Osteocyte (in vitro differentiated cells): ENCODE data around the gene FBLIM1. TPM values are rescaled to one million over a fixed set of nuclear protein-coding genes. Genes with fewer than 3 reads are reported as not detected.

Experiments
- DNase-seq: peaks from one replicate; pipeline ENCODE4 v3.0.0; 2021; ENCODE audit warnings: mixed read lengths; ENCODE audit not compliant: unreplicated experiment; ENCODE audit errors: extremely low spot score
- H3K27ac Mint-ChIP-seq: one replicate; pipeline ENCODE4 v1.8.0; 2021; ENCODE audit warnings: mild to moderate bottlenecking, mixed read lengths; ENCODE audit not compliant: unreplicated experiment
- H3K27me3 Mint-ChIP-seq: one replicate; pipeline ENCODE4 v1.8.0; 2021; ENCODE audit warnings: mixed read lengths; ENCODE audit not compliant: unreplicated experiment
- H3K36me3 Mint-ChIP-seq: one replicate; pipeline ENCODE4 v1.8.0; 2021; ENCODE audit warnings: mixed read lengths; ENCODE audit not compliant: unreplicated experiment
- H3K4me1 Mint-ChIP-seq: one replicate; pipeline ENCODE4 v1.8.0; 2021; ENCODE audit warnings: mixed read lengths; ENCODE audit not compliant: unreplicated experiment
- H3K4me3 Mint-ChIP-seq: one replicate; pipeline ENCODE4 v1.8.0; 2021; ENCODE audit warnings: mild to moderate bottlenecking, moderate library complexity, mixed read lengths; ENCODE audit not compliant: unreplicated experiment
- H3K9me3 Mint-ChIP-seq: one replicate; pipeline ENCODE4 v1.8.0; 2021; ENCODE audit warnings: mixed read lengths; ENCODE audit not compliant: unreplicated experiment
- CTCF ChIP-seq: fragments of 200-600 bp; sonication (generic); IDR thresholded peaks from 2 replicates; pipeline ENCODE4 v1.5.0; 2021; ENCODE audit warnings: antibody characterized with exemption, mild to moderate bottlenecking, moderate library complexity
- total RNA-seq: library from RNA; stranded (reverse); gene quantifications from 2 replicates; pipeline ENCODE4 v1.2.1, GENCODE V29; 2021

Gene FBLIM1
- total RNA-seq, 1 donor from 2014 or later: 149 TPM

GRCh38 chr1:15730936-15731335 lies 27.7 kb upstream of the FBLIM1 start:
- peaks cover 22% of the 10 kb centered on the region for H3K36me3 Mint-ChIP-seq
- H3K4me1 Mint-ChIP-seq: peaks cover 2% of the 10 kb centered on the region

GRCh38 chr1:15731735-15732685 lies 26.6 kb upstream of the FBLIM1 start:
- Mint-ChIP-seq H3K4me3 (no peak overlapping the region), H3K9me3 (no peaks in the 10 kb centered on the region), H3K36me3 (peaks cover 20% of the 10 kb centered on the region), H3K27me3 (no peaks in the 10 kb centered on the region), H3K4me1 (peaks cover 2% of the 10 kb centered on the region), H3K27ac (no peak overlapping the region)
- TF ChIP-seq CTCF: no peak
- no peak for DNase-seq

More at GRCh38 chr1:15730936-15731335, 27.7 kb upstream of the FBLIM1 start:
- no peak for TF ChIP-seq CTCF
- no peak for DNase-seq
- H3K27me3 Mint-ChIP-seq: no peaks in the 10 kb centered on the region
- no peak overlapping the region for H3K4me3 Mint-ChIP-seq
- H3K9me3 Mint-ChIP-seq: no peaks in the 10 kb centered on the region
- no peak overlapping the region for H3K27ac Mint-ChIP-seq

GRCh38 chr1:15732686-15733081 lies 25.9 kb upstream of the FBLIM1 start:
- DNase-seq: no peak
- no peaks in the 10 kb centered on the region for H3K27me3 Mint-ChIP-seq
- H3K4me3 Mint-ChIP-seq: no peak overlapping the region
- peaks cover 17% of the 10 kb centered on the region for H3K36me3 Mint-ChIP-seq
- no peak for TF ChIP-seq CTCF
- no peaks in the 10 kb centered on the region for H3K9me3 Mint-ChIP-seq
- H3K4me1 Mint-ChIP-seq: peaks cover 4% of the 10 kb centered on the region
- no peak overlapping the region for H3K27ac Mint-ChIP-seq

GRCh38 chr1:15733218-15733725 lies 25.3 kb upstream of the FBLIM1 start:
- Mint-ChIP-seq H3K27me3 (no peaks in the 10 kb centered on the region), H3K27ac (no peak overlapping the region)

More at GRCh38 chr1:15733218-15733725, 25.3 kb upstream of the FBLIM1 start:
- Mint-ChIP-seq H3K4me1 (peaks cover 4% of the 10 kb centered on the region), H3K36me3 (peaks cover 11% of the 10 kb centered on the region), H3K9me3 (no peaks in the 10 kb centered on the region), H3K4me3 (no peak overlapping the region)
- TF ChIP-seq CTCF: no peak
- no peak for DNase-seq
